ENCODE results near the gene CD22. TPM values are rescaled to one million over a fixed set of nuclear protein-coding genes. Genes with fewer than 3 reads are reported as not detected.

CD22 gene
- total and polyA plus RNA-seq, 10 of the 15 experiments (the other 5 are each of a cell fraction or from before 2014, with no cell fraction given) = 23.0 to 344 (median 181) TPM

DNA sequence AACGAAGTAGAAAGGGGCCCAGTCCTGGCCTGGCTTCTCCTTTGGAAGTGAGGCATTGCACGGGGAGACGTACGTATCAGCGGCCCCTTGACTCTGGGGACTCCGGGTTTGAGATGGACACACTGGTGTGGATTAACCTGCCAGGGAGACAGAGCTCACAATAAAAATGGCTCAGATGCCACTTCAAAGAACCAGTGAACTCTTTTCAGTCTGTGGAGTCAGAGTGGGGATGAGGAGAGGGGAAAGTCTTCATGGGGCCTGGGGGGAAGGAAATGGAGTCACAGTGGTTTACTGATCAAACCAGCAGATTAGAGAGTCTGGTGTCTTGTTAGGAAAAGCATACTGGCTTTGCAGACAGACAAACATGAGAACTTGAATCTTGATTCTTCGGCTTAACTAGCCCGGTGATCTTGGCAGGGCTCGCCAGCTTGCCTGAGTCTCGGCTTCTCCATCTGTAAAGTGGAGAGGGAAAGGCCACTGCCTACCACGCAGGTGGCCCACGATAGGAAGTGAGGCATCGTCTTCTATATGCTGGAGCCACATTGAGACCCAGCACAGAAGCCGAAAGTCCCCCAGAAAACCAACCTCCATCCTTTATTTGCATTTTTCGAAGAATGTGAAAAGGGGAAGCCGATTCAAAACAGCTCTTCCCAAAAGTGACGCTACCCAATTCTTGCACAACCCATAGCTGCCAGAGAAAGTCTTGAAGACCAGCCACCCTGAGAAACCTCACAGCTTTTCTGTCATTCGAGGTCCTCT is 18.4 kb downstream of the CD22 start, which contains the start of gene FFAR1 (continued):
- TF ChIP-seq SPI1 (IDR thresholded peaks at IDR 0.05; ENCODE audit: borderline replicate concordance, insufficient read depth, low read depth, low read length) (peak; percentile 91), DPF2 (IDR thresholded peaks at IDR 0.05) (peak; percentile 71), YY1 (IDR thresholded peaks at IDR 0.05; ENCODE audit: low read depth, low read length) (peak; percentile 83), E4F1 (IDR thresholded peaks at IDR 0.05; ENCODE audit: borderline replicate concordance, partially characterized antibody) (peak; percentile 16), HDAC6 (IDR thresholded peaks at IDR 0.05; ENCODE audit: unreplicated experiment) (no peak), PRDM15 (CRISPR knock-in tag; IDR thresholded peaks at IDR 0.05) (peak; percentile 86), ZZZ3 (IDR thresholded peaks at IDR 0.05; ENCODE audit: control insufficient read depth, insufficient read length, low read depth) (no peak), FOXK2 (IDR thresholded peaks at IDR 0.05) (no peak), SP1 (IDR thresholded peaks at IDR 0.05; ENCODE audit: low read depth, low read length) (peak; percentile 53), MTA3 (IDR thresholded peaks at IDR 0.05; ENCODE audit: borderline replicate concordance, low read length) (0 out of 2 replicates have a peak, but pooled peaks have one; percentile 27), TARDBP (IDR thresholded peaks at IDR 0.05; ENCODE audit: borderline replicate concordance) (0 out of 2 replicates have a peak, but pooled peaks have one; percentile 6), CHD2 (IDR thresholded peaks at IDR 0.05; ENCODE audit: borderline replicate concordance, low read depth, low read length) (peak; percentile 25; the same call in 1 of the 2 replicates), FOXM1 (IDR thresholded peaks at IDR 0.05; ENCODE audit: low read depth, low read length) (peak; percentile 58; the same call in 1 of the 2 replicates), TCF3 (IDR thresholded peaks at IDR 0.05; ENCODE audit: borderline replicate concordance, insufficient read depth, low read depth, low read length) (peak; percentile 39; the same call in 1 of the 2 replicates), PAX8 (IDR thresholded peaks at IDR 0.05) (no peak), BHLHE40 (IDR thresholded peaks at IDR 0.05; ENCODE audit: borderline replicate concordance in 1 of 2, low read depth in 2 of 2, low read length in 1 of 2) (0 out of 4 replicates have a peak, but pooled peaks of 1 of the 2 experiments have one; percentile 8), TCF12 (IDR thresholded peaks at IDR 0.05; ENCODE audit: low read depth, low read length) (peak; percentile 76)
- TF ChIP-seq, protein P1, sequence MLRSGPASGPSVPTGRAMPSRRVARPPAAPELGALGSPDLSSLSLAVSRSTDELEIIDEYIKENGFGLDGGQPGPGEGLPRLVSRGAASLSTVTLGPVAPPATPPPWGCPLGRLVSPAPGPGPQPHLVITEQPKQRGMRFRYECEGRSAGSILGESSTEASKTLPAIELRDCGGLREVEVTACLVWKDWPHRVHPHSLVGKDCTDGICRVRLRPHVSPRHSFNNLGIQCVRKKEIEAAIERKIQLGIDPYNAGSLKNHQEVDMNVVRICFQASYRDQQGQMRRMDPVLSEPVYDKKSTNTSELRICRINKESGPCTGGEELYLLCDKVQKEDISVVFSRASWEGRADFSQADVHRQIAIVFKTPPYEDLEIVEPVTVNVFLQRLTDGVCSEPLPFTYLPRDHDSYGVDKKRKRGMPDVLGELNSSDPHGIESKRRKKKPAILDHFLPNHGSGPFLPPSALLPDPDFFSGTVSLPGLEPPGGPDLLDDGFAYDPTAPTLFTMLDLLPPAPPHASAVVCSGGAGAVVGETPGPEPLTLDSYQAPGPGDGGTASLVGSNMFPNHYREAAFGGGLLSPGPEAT (IDR thresholded peaks at IDR 0.05; ENCODE audit: low read depth) = peak; percentile 88
